BE2C (cell line): ENCODE results near the gene GEMIN7.

Source experiments
- DNase-seq: peaks from one replicate; pipeline ENCODE4 v3.0.0-alpha.2; 2020
- H3K27me3 ChIP-seq: fragments of 250-450 bp; sonication (Bioruptor Pico); 2 replicates; pipeline ENCODE4 v1.5.1; 2020; ENCODE audit warnings: mild to moderate bottlenecking
- H3K36me3 ChIP-seq: fragments of 250-450 bp; sonication (Bioruptor Pico); 2 replicates; pipeline ENCODE4 v1.5.1; 2020; ENCODE audit warnings: mild to moderate bottlenecking
- H3K4me1 ChIP-seq: fragments of 250-450 bp; sonication (Bioruptor Pico); 2 replicates; pipeline ENCODE4 v1.5.1; 2020
- H3K4me3 ChIP-seq: 2 replicates; pipeline ENCODE4 v1.5.1; 2011; ENCODE audit warnings: low read depth, low read length
- H3K9me3 ChIP-seq: fragments of 250-450 bp; sonication (Bioruptor Pico); 2 replicates; pipeline ENCODE4 v1.5.1; 2020
- TF ChIP-seq, protein P1 (sequence below): IDR thresholded peaks from 2 replicates; pipeline ENCODE4 v1.5.1; 2012; ENCODE audit warnings: mild to moderate bottlenecking, low read depth, low read length

Gene GEMIN7

DNA sequence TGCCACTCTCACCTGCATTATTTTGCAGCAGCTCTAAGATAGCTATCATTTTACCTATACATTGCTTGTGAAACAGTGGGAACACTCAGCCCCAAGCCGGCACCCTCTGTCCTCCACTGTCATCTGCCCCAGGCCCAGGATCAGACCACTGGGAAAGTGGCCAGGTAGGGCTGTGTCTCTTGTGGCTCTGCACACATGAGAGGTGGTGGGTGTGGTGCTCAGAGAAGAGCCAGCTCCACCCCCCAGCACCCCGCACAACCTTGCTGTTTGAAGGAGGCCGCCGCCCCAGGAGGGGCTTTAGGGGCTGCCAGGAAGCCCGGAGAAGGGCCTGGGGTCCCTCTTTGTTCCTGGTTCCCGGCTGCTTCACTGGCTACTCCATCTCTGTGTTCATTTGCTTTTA, 40.5 kb downstream of the GEMIN7 start:
- Histone ChIP-seq H3K4me1 (peaks cover 18% of the 10 kb centered on the region), H3K9me3 (no peaks in the 10 kb centered on the region), H3K36me3 (no peaks in the 10 kb centered on the region; the same call in 1 of the 2 replicates), H3K4me3 (no peak overlapping the region), H3K27me3 (no peaks in the 10 kb centered on the region)
- no peak for DNase-seq
- TF ChIP-seq, protein P1, sequence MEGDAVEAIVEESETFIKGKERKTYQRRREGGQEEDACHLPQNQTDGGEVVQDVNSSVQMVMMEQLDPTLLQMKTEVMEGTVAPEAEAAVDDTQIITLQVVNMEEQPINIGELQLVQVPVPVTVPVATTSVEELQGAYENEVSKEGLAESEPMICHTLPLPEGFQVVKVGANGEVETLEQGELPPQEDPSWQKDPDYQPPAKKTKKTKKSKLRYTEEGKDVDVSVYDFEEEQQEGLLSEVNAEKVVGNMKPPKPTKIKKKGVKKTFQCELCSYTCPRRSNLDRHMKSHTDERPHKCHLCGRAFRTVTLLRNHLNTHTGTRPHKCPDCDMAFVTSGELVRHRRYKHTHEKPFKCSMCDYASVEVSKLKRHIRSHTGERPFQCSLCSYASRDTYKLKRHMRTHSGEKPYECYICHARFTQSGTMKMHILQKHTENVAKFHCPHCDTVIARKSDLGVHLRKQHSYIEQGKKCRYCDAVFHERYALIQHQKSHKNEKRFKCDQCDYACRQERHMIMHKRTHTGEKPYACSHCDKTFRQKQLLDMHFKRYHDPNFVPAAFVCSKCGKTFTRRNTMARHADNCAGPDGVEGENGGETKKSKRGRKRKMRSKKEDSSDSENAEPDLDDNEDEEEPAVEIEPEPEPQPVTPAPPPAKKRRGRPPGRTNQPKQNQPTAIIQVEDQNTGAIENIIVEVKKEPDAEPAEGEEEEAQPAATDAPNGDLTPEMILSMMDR = no peak

DNA sequence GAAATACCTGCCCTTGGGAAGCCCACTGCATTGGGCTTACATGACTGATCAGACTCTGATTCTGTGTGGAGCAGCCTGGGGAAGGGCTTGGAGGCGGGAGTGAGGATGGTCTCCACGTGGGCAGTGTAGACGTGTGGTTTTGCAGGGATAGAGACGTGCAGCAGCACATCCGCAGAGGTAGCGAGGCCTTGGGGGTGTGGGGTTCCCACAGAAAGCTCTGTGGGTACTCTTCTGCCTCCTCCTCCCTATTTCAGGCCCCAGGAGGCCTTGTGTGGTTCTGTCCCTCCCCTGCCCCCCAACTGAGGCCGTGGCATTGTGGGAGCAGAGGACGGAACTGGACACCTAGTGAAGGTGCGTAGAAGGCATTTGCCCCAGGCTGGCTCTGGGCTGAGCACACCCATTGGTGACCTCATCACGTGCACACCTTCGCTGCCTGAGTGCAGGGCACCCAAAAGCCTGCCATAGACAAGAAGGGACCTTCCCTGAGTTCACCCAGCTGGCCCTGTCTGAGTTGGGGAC, 42.8 kb downstream of the GEMIN7 start:
- no peak overlapping the region for H3K4me3 ChIP-seq
- peaks cover 23% of the 10 kb centered on the region for H3K4me1 ChIP-seq
- no peak for DNase-seq
- H3K9me3 ChIP-seq = no peaks in the 10 kb centered on the region
- H3K27me3 ChIP-seq = no peaks in the 10 kb centered on the region
- H3K36me3 ChIP-seq = no peaks in the 10 kb centered on the region; the same call in 1 of the 2 replicates
- TF ChIP-seq, protein P1 = no peak

DNA sequence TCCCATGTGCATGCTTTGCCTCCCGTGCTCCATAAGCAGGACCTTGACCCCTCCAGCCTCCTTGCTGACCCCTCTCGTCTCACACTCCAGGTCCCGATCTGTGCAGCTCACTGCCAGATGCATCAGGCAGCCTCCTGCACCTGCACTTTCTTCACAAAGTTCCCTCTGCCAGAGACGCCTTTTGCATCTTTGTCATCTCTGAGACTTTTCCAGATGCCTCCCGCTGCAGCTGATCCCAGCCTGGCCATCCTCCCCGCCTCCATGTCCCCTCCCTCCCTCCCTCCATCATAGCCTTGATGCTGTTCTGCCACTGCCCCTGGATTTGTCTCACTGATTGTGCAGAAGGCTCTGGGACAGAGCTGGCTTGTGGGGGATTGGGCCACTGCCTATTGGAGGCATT, 43.8 kb downstream of the GEMIN7 start:
- TF ChIP-seq, protein P1 = no peak
- no peak for DNase-seq
- Histone ChIP-seq H3K27me3 (no peaks in the 10 kb centered on the region), H3K36me3 (no peaks in the 10 kb centered on the region), H3K4me1 (peaks cover 17% of the 10 kb centered on the region), H3K4me3 (no peak overlapping the region), H3K9me3 (no peaks in the 10 kb centered on the region)

DNA sequence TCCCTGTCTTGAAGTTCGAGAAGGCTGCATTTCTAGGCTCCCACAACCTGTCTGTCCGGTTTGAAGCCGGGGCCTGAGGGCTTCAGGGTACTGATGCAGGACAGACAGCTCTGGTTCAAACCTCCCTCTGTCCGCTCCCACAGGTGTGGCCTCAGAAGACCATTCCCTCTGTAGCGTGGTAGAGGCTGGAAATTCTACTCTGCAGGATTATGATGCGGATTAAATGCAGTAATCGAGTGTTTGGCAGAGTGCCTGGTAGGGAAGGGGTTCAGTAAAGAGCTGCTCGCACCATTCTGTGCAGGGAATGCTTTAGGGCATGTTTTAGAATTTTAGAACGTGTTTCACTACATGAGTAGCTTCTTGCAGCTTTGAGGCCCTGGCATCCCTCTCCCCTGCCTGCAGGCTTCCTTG, 44.4 kb downstream of the GEMIN7 start:
- Histone ChIP-seq H3K4me3 (no peak overlapping the region), H3K36me3 (no peaks in the 10 kb centered on the region), H3K27me3 (no peaks in the 10 kb centered on the region), H3K4me1 (peaks cover 17% of the 10 kb centered on the region), H3K9me3 (no peaks in the 10 kb centered on the region)
- TF ChIP-seq, protein P1 = no peak
- no peak for DNase-seq

DNA sequence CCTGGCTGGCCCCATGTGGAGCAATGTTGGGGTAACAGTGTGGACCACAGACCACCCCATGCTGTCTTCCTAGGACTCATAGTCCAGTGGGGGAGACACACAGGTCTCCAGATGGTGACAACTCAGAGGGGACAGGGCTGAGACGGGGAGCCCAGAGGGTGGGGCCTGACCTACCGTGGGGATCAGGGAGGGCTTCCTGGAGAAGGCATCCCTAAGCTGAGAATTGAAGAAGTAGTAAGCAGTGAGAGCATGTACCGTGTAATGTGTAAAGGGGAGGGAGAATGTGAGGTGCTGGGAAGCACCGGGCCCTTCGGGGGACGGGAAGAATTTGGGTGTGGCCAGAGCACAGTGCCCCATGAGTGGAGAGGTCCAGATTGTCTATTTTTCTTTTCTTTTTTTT, 45.0 kb downstream of the GEMIN7 start:
- H3K9me3 ChIP-seq = no peaks in the 10 kb centered on the region
- TF ChIP-seq, protein P1 = no peak
- peaks cover 17% of the 10 kb centered on the region for H3K4me1 ChIP-seq
- no peak for DNase-seq
- no peaks in the 10 kb centered on the region for H3K36me3 ChIP-seq
- H3K4me3 ChIP-seq = no peak overlapping the region
- no peaks in the 10 kb centered on the region for H3K27me3 ChIP-seq

DNA sequence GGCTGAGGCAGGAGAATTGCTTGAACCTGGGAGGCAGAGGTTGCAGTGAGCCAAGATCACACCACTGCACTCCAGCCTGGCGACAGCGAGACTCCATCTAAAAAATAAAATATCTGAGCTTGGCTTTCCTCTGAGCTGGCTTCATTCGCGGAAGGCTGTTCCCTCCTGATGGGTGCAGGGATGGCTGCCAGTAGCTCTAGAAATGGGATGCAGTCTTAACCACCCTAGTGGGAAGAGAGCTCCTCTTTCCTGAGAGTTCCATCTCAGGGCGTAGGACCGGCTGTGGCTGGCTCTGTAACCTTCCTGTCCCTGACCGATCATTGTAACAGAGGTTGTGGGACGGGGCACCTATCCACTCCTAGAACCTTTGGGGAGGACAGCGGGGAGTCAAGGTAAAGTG, 46.3 kb downstream of the GEMIN7 start:
- Histone ChIP-seq H3K9me3 (no peaks in the 10 kb centered on the region), H3K4me3 (no peak overlapping the region), H3K27me3 (no peaks in the 10 kb centered on the region), H3K4me1 (peaks cover 17% of the 10 kb centered on the region), H3K36me3 (no peaks in the 10 kb centered on the region)
- no peak for DNase-seq
- TF ChIP-seq, protein P1 = no peak
